Caco-2 (cell line): ENCODE results near the gene YIF1B. TPM values are rescaled to one million over a fixed set of nuclear protein-coding genes. Genes with fewer than 3 reads are reported as not detected.

Experiments used
- BruUV-seq: library from RNA; stranded (reverse); fragments of 400-500 nt; replicated peaks from 2 replicates; lab custom pipeline; 2021; lab: Mats Ljungman, UMichigan
- CTCF ChIA-PET: fragments of 300-600 bp; sonication (Branson Sonifier 250); formaldehyde crosslinking; loops from one replicate; lab custom pipeline; 2022; ENCODE audit warnings: antibody characterized with exemption; lab: Charles Lee
- POLR2A ChIA-PET: fragments of 300-600 bp; sonication (Branson Sonifier 250); formaldehyde crosslinking; loops from one replicate; lab custom pipeline; 2022; ENCODE audit warnings: antibody characterized with exemption; lab: Charles Lee
- DNase-seq, 2 experiments: peaks; one replicate each; pipeline versions ENCODE4 v3.0.0 to v3.0.0-alpha.2; 2020 to 2022
- H3K27me3 ChIP-seq: replicated peaks from 2 replicates; pipeline ENCODE4 v1.6.0; 2011; ENCODE audit warnings: low read length; ENCODE audit not compliant: control insufficient read depth, insufficient read depth
- H3K36me3 ChIP-seq: 2 replicates; pipeline ENCODE4 v1.5.1; 2011; ENCODE audit warnings: low read length; ENCODE audit not compliant: control insufficient read depth, insufficient read depth
- H3K4me1 ChIP-seq: fragments of 250-450 bp; sonication (Bioruptor Pico); 2 replicates; pipeline ENCODE4 v1.5.1; 2020; ENCODE audit warnings: mild to moderate bottlenecking
- H3K4me3 ChIP-seq: 2 replicates; pipeline ENCODE4 v1.5.1; 2011; ENCODE audit warnings: low read depth, mild to moderate bottlenecking, control low read depth, low read length
- H3K9me3 ChIP-seq: fragments of 250-450 bp; sonication (Bioruptor Pico); 2 replicates; pipeline ENCODE4 v1.5.1; 2020; ENCODE audit warnings: mild to moderate bottlenecking, moderate library complexity
- H3K27ac Mint-ChIP-seq: one replicate; pipeline ENCODE4 v1.8.0; 2022; ENCODE audit warnings: mixed read lengths; ENCODE audit not compliant: unreplicated experiment
- H3K27me3 Mint-ChIP-seq: one replicate; pipeline ENCODE4 v1.8.0; 2022; ENCODE audit warnings: mixed read lengths; ENCODE audit not compliant: insufficient read depth, unreplicated experiment
- H3K36me3 Mint-ChIP-seq: one replicate; pipeline ENCODE4 v1.8.0; 2022; ENCODE audit warnings: mild to moderate bottlenecking, mixed read lengths; ENCODE audit not compliant: insufficient read depth, unreplicated experiment
- H3K4me1 Mint-ChIP-seq: one replicate; pipeline ENCODE4 v1.8.0; 2022; ENCODE audit warnings: low read depth, mixed read lengths; ENCODE audit not compliant: unreplicated experiment
- H3K4me3 Mint-ChIP-seq: one replicate; pipeline ENCODE4 v1.8.0; 2022; ENCODE audit warnings: mild to moderate bottlenecking, moderate library complexity, mixed read lengths; ENCODE audit not compliant: unreplicated experiment
- H3K9me3 Mint-ChIP-seq: one replicate; pipeline ENCODE4 v1.8.0; 2022; ENCODE audit warnings: mixed read lengths; ENCODE audit not compliant: unreplicated experiment
- CTCF ChIP-seq, 2 experiments: fragments of 200-600 bp in 1 of 2; IDR thresholded peaks; 1 replicate in 1 of 2; 2 replicates in 1 of 2; pipeline versions ENCODE4 v1.5.1 to v1.8.0; 2011 to 2022; ENCODE audit warnings: antibody characterized with exemption in 1 of 2, control low read depth in 1 of 2, inconsistent platforms in 1 of 2, low read depth in 1 of 2, low read length in 1 of 2, mild to moderate bottlenecking in 1 of 2, moderate library complexity in 1 of 2; ENCODE audit not compliant: insufficient read depth in 1 of 2, severe bottlenecking in 1 of 2, unreplicated experiment in 1 of 2
- intact Hi-C: fragments of 100-400 bp; cut with micrococcal nuclease; formaldehyde crosslinking; loops from one replicate; pipeline ENCODE4 v1.10.0; 2022; ENCODE audit not compliant: unreplicated experiment
- total RNA-seq: library from RNA; stranded (reverse); gene quantifications from 2 replicates; pipeline ENCODE4 v1.2.3, GENCODE V29; 2022

YIF1B gene
- total RNA-seq, 1 experiment from 2014 or later: 66.7 TPM

- H3K9me3 ChIP-seq: no peaks in the 10 kb centered on the region
- Mint-ChIP-seq H3K36me3 (peaks cover 35% of the 10 kb centered on the region), H3K27ac (peak overlapping the region; percentile 84), H3K4me1 (peaks cover 13% of the 10 kb centered on the region), H3K9me3 (no peaks in the 10 kb centered on the region), H3K4me3 (peak overlapping the region; percentile 66), H3K27me3 (no peaks in the 10 kb centered on the region)
- peak overlapping the region; percentile 33 for H3K4me3 ChIP-seq
- no peaks in the 10 kb centered on the region for H3K27me3 ChIP-seq
- intact Hi-C loops: no loop called here
- ChIA-PET POLR2A (interaction anchor here (1.2 to 1.4 kb wide), 2 partner anchors 40 to 69 kb away, joined by 3 to 9 read pairs; partner anchors contain the start of genes PSMD8 and SPINT2), CTCF (interaction anchor here (0.6 to 1.1 kb wide), 3 partner anchors 11 to 98 kb away, joined by 3 to 4 read pairs (median 4); partner anchors contain the start of gene FAM98C)
- peak; percentile 83 to 93 for DNase-seq
- BruUV-seq: no TSS peak
- TF ChIP-seq CTCF (IDR thresholded peaks at IDR 0.05; ENCODE audit: insufficient read depth in 1 of 2, low read depth in 1 of 2, low read length in 1 of 2, severe bottlenecking in 1 of 2, unreplicated experiment in 1 of 2): no peak
- H3K4me1 ChIP-seq: peaks cover 37% of the 10 kb centered on the region
- H3K36me3 ChIP-seq: no peaks in the 10 kb centered on the region
Observed at GRCh38 chr19:38304866-38305429, 10.8 kb downstream of the YIF1B start.

- H3K36me3 ChIP-seq: no peaks in the 10 kb centered on the region
- DNase-seq: no peak
- Mint-ChIP-seq H3K4me1 (peaks cover 13% of the 10 kb centered on the region), H3K9me3 (no peaks in the 10 kb centered on the region), H3K36me3 (peaks cover 33% of the 10 kb centered on the region), H3K27me3 (no peaks in the 10 kb centered on the region), H3K4me3 (peak overlapping the region; percentile 66), H3K27ac (peak overlapping the region; percentile 84)
- intact Hi-C loops: no loop called here
- no peaks in the 10 kb centered on the region for H3K27me3 ChIP-seq
- POLR2A ChIA-PET: interaction anchor here (0.5 to 1.4 kb wide), 3 partner anchors 31 to 70 kb away, joined by 3 to 9 read pairs (median 4); partner anchors contain the start of genes PSMD8 and SPINT2
- peaks cover 42% of the 10 kb centered on the region for H3K4me1 ChIP-seq
- no peak for TF ChIP-seq CTCF (IDR thresholded peaks at IDR 0.05; ENCODE audit: insufficient read depth in 1 of 2, low read depth in 1 of 2, low read length in 1 of 2, severe bottlenecking in 1 of 2, unreplicated experiment in 1 of 2)
- CTCF ChIA-PET: interaction anchor here (0.5 to 1.1 kb wide), 5 partner anchors 10 to 284 kb away, joined by 3 to 4 read pairs (median 4); partner anchors contain the start of gene FAM98C
- TSS peak; percentile 46 for BruUV-seq
- H3K4me3 ChIP-seq: peak overlapping the region; percentile 33
- no peaks in the 10 kb centered on the region for H3K9me3 ChIP-seq
Observed at GRCh38 chr19:38304352-38304865, 11.3 kb downstream of the YIF1B start.

- no peaks in the 10 kb centered on the region for H3K9me3 ChIP-seq
- Mint-ChIP-seq H3K27me3 (no peaks in the 10 kb centered on the region), H3K36me3 (peaks cover 32% of the 10 kb centered on the region), H3K4me1 (peaks cover 15% of the 10 kb centered on the region), H3K27ac (peak within 1 kb of the TSS; percentile 84), H3K4me3 (peak within 1 kb of the TSS; percentile 66), H3K9me3 (no peaks in the 10 kb centered on the region)
- intact Hi-C loops: no loop called here
- DNase-seq: peak; percentile 70 to 84
- peak within 1 kb of the TSS; percentile 33 for H3K4me3 ChIP-seq
- TF ChIP-seq CTCF (IDR thresholded peaks at IDR 0.05; ENCODE audit: insufficient read depth in 1 of 2, low read depth in 1 of 2, low read length in 1 of 2, severe bottlenecking in 1 of 2, unreplicated experiment in 1 of 2): no peak
- H3K36me3 ChIP-seq: no peaks in the 10 kb centered on the region
- TSS peak; percentile 56 for BruUV-seq
- POLR2A ChIA-PET: interaction anchor here (0.5 to 1.4 kb wide), 3 partner anchors 31 to 70 kb away, joined by 3 to 9 read pairs (median 4); partner anchors contain the start of genes PSMD8 and SPINT2
- no peaks in the 10 kb centered on the region for H3K27me3 ChIP-seq
- H3K4me1 ChIP-seq: peaks cover 49% of the 10 kb centered on the region
- CTCF ChIA-PET: interaction anchor here (0.5 to 0.9 kb wide), 3 partner anchors 36 to 283 kb away, joined by 3 to 4 read pairs (median 3); no protein-coding TSS in a partner anchor
Observed at GRCh38 chr19:38303517-38304351, 12.0 kb downstream of the YIF1B start, which contains the start of gene C19orf33. Gene C19orf33, plus strand, starts transcription at chr19:38304251. Its CDS starts 11 bp downstream, at chr19:38304262.
